GM18907 (cell line): ENCODE measurements around the gene B4GALNT1.
"Not testable (repeated sequence)": the region's sequence is repeated elsewhere in the genome, so short reads cannot be mapped to it uniquely, and the experiment has no call there.

ENCODE experiments used
- ATAC-seq: cut with Tn5 transposase; IDR thresholded peaks from one replicate; pipeline ENCODE4 v1.9.1; 2021; ENCODE audit warnings: mild to moderate bottlenecking, moderate library complexity; ENCODE audit not compliant: unreplicated experiment

The B4GALNT1 gene

DNA sequence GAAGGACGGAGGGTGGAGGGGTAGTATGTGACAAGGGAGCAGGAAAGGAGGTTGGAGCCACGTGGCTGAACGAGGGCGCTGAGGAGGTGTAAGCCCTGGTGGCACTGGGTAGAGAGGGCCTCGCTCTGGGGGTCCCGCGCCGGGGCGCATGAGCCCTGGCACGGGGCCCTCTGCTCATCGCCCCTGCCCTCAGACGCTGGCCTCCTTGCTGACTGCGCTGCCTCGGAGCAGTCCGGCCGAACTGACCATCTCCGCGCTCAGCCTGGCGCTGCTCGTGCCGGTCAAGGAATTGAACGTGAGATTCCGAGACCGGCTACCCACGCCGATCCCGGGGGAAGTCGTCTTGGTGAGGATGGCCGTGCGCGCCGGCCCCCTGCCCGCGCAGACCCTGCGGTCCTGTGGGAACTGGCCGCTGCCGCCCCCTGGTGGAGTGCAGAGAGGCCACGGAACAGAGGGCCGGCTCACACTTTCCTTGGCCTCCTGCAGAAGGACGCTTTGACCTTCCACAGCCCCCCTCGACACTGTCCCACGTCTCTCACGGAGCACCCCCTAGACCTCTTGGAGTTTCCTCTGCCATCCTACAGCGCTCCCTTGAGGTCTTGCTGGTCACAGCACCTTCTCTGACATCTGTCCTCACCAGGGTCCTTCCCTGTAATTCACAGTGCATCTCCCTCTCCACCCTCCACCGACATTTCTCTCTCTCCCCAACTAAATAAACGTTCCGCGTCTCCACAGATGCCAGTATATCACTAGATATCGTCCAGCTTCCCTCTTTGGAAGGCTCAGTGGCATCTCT, 11.3 kb downstream of the B4GALNT1 start:
- ATAC-seq = peak; percentile 53

GRCh38 chr12:57620936-57621496, 12.0 kb downstream of the B4GALNT1 start:
- ATAC-seq = no peak

GRCh38 chr12:57620245-57620935, 12.6 kb downstream of the B4GALNT1 start:
- ATAC-seq = no peak

GRCh38 chr12:57619434-57620244, 13.4 kb downstream of the B4GALNT1 start:
- ATAC-seq = no peak

GRCh38 chr12:57618966-57619433, 14.0 kb downstream of the B4GALNT1 start:
- no peak for ATAC-seq

DNA sequence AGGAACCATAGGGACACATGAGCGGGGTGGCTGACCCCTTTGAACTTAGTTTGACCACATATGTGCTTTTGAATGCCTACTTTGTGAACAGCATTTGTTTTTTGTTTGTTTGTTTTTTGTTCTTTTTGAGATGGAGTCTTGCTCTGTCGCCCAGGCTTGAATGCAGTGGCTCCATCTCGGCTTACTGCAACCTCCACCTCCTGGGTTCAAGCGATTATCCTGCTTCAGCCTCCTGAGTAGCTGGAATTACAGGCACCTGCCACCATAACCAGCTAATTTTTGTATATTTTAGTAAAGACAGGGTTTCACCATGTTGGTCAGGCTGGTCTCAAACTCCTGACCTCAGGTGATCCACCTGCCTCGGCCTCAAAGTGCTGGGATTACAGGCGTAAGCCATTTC, 14.6 kb downstream of the B4GALNT1 start:
- not testable (repeated sequence) for ATAC-seq

DNA sequence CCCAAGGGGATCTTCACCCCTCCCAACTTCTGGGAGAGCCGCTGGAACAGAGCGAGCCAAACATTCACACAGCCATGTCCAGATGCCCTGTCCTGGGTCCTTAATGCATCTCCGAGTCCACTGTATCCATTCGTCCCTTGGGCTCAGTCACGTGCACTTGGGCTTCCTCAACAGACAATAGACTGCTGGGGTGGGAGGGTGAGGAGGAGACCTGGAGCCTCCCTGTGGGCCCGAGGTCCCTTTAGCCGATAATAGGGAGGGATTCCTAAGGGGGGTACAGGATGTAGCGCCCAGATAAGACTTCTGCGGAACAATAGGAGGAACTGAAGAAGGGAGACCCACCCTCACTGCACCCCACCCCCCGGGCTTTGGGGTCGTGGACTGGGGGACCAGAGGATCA, 15.1 kb downstream of the B4GALNT1 start:
- ATAC-seq = no peak

GRCh38 chr12:57616383-57617101, 16.5 kb downstream of the B4GALNT1 start:
- no peak for ATAC-seq

- no peak for ATAC-seq
These were observed 17.4 kb downstream of the B4GALNT1 start for GRCh38 chr12:57615637-57616036.

- ATAC-seq = no peak
These were observed 18.0 kb downstream of the B4GALNT1 start for GRCh38 chr12:57614948-57615500.

DNA sequence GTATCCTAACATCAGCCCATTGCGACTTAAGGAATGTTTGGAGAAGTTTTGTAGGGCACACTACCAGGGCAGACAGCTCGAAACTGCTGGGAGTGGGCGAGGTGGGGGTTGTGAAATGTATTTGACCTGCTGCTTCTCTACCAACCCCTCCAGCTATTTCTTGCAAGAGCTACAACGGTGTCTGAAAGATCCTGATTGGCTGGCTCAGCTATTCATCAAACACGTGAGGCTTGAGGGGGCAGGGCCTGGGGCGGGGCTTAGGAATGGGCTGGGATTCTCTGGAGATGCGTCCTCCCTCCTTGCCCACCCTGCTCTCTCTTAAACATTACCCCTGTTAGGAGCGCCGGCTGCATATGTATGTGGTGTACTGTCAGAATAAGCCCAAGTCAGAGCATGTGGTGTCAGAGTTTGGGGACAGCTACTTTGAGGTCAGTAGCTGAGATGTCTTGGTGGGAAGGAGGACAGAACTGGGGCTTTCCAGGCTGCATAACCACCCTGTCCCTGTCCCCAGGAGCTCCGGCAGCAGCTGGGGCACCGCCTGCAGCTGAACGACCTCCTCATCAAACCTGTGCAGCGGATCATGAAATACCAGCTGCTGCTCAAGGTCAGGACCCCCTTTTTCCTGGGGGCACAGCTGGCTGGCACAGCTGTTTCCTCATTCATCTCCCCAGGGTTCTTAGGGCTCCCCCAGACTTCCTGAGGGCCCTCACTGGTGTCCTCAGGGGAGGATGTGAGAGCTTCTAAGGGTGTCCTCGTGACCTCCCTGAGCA, 18.6 kb downstream of the B4GALNT1 start:
- ATAC-seq = peak; percentile 70

- ATAC-seq = no peak
These were observed 19.4 kb downstream of the B4GALNT1 start for GRCh38 chr12:57613427-57614109.

- ATAC-seq = no peak
These were observed 20.1 kb downstream of the B4GALNT1 start for GRCh38 chr12:57612711-57613426.

DNA sequence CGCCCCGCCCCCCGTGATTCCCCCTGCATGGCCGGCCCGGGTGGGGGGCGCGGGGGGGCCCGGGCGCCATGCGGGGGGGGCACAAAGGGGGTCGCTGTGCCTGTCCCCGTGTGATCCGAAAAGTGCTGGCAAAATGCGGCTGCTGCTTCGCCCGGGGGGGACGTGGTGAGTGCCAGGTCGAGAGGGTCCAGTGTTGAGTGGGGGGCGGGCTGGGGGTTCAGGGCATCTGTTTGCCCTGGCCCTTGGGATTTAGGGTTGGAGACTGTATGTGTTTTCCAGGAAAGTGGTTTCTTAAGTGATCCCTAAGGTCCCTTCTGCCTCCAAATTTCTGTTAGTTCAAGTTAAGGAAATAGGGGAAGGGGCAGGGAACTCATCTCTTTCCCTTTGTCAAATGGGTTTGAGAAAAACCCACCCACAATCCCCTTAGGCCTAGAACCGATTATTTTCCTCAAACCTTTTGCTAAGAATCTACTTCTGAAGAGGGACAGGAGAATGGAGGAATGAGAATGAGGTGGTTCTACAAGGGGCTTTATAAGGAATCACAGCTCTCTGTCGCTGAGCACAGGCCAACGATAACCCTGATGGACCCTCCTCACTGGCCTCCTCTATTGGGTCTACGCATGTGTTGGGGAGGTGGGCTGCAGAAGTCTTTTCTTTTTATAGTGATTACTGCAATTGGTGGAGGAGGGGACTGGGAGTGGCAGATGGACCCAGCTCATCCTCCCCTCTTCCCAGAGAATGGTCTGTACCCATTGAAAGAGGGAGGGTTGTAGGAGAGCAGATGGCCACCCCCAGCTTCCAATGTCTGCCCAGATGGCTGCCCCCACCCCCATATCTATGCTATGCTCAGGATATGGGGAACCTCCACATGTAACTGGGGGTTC, 20.9 kb downstream of the B4GALNT1 start:
- no peak for ATAC-seq

- no peak for ATAC-seq
These were observed 21.7 kb downstream of the B4GALNT1 start, which contains the start of gene ARHGEF25 for GRCh38 chr12:57611108-57611826. TSS of gene ARHGEF25 (plus strand) at chr12:57611435. CDS start at chr12:57611895, 460 bp downstream.

- no peak for ATAC-seq
These were observed 22.4 kb downstream of the B4GALNT1 start for GRCh38 chr12:57610554-57611107.
